H1 (cell line): ENCODE data around the gene ACSM3.

Experiments used
- BRCA1 ChIP-seq: IDR thresholded peaks from 2 replicates; pipeline ENCODE4 v1.6.1; 2012; ENCODE audit warnings: low read depth, low read length, improper control_type of control experiment
- EP300 ChIP-seq, 2 experiments: IDR thresholded peaks; 1 replicate in 1 of 2; 2 replicates in 1 of 2; pipeline ENCODE4 v1.6.1; 2011 to 2012; ENCODE audit warnings: low read depth in 2 of 2, low read length in 2 of 2, mild to moderate bottlenecking in 2 of 2, borderline replicate concordance in 1 of 2, inconsistent platforms in 1 of 2, moderate library complexity in 1 of 2
- MAX ChIP-seq: IDR thresholded peaks from 2 replicates; pipeline ENCODE4 v1.6.1; 2012; ENCODE audit warnings: inconsistent platforms
- POLR2A ChIP-seq, 2 experiments: IDR thresholded peaks; 1 replicate in 1 of 2; 2 replicates in 1 of 2; pipeline ENCODE4 v1.6.1; 2011; ENCODE audit warnings: low read depth in 2 of 2, low read length in 2 of 2, mild to moderate bottlenecking in 2 of 2; ENCODE audit errors: control extremely low read depth in 1 of 2
- POLR2AphosphoS5 ChIP-seq: IDR thresholded peaks from 2 replicates; pipeline ENCODE4 v1.6.1; 2011; ENCODE audit warnings: low read depth, low read length
- RAD21 ChIP-seq, 2 experiments: IDR thresholded peaks in 1 of 2; conservative IDR thresholded peaks in 1 of 2; 2 replicates each; pipeline ENCODE4 v1.6.1; 2011; ENCODE audit warnings: low read depth in 2 of 2, low read length in 2 of 2, improper control_type of control experiment in 1 of 2, inconsistent platforms in 1 of 2, mild to moderate bottlenecking in 1 of 2, moderate library complexity in 1 of 2
- SP1 ChIP-seq: IDR thresholded peaks from 2 replicates; pipeline ENCODE4 v1.6.1; 2011; ENCODE audit warnings: low read depth, low read length
- ZNF274 ChIP-seq: IDR thresholded peaks from 2 replicates; pipeline ENCODE4 v1.7.0; 2012; ENCODE audit warnings: low read length, borderline replicate concordance; ENCODE audit errors: extremely low read depth
- TF ChIP-seq, protein P1 (sequence below), 3 experiments: IDR thresholded peaks; 1 replicate in 2 of 3; 2 replicates in 1 of 3; pipeline versions ENCODE4 v1.5.1 to v1.6.1; 2011; ENCODE audit warnings: low read length in 3 of 3, mild to moderate bottlenecking in 3 of 3, inconsistent platforms in 2 of 3, low read depth in 1 of 3, moderate library complexity in 1 of 3; ENCODE audit not compliant: insufficient read depth in 1 of 3; ENCODE audit errors: control extremely low read depth in 1 of 3

DNA sequence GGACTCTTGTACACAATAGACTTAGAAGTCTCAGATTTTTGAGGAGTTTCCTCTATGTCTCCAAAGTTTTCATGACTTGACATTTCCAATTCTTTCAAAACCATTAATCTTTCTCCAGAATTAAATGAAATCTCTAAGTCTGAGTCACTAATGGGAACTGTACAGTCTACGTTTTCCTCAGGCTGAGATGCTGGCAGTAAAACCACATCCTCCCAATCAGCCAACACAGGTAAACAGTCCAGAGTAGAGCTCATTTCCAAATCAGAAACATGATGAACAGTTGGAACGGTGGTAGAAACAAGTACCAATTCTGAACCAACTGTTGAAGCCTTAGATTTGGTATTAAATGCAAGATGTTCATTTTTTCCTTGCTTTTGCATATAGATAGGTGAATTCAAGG is 34.5 kb downstream of the ACSM3 start:
- TF ChIP-seq POLR2AphosphoS5 = no peak
- TF ChIP-seq BRCA1 = no peak
- TF ChIP-seq, protein P1, sequence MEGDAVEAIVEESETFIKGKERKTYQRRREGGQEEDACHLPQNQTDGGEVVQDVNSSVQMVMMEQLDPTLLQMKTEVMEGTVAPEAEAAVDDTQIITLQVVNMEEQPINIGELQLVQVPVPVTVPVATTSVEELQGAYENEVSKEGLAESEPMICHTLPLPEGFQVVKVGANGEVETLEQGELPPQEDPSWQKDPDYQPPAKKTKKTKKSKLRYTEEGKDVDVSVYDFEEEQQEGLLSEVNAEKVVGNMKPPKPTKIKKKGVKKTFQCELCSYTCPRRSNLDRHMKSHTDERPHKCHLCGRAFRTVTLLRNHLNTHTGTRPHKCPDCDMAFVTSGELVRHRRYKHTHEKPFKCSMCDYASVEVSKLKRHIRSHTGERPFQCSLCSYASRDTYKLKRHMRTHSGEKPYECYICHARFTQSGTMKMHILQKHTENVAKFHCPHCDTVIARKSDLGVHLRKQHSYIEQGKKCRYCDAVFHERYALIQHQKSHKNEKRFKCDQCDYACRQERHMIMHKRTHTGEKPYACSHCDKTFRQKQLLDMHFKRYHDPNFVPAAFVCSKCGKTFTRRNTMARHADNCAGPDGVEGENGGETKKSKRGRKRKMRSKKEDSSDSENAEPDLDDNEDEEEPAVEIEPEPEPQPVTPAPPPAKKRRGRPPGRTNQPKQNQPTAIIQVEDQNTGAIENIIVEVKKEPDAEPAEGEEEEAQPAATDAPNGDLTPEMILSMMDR (IDR thresholded peaks at IDR 0.05; ENCODE audit: control extremely low read depth in 1 of 3, insufficient read depth in 1 of 3, low read depth in 1 of 3, low read length in 3 of 3) = no peak
- TF ChIP-seq ZNF274 = no peak
- no peak for TF ChIP-seq SP1
- no peak for TF ChIP-seq MAX
- TF ChIP-seq RAD21 (IDR thresholded peaks at IDR 0.05 in 1 of 2, conservative IDR thresholded peaks at IDR 0.05 in 1 of 2; ENCODE audit: low read depth in 2 of 2, low read length in 2 of 2) = no peak
- no peak for TF ChIP-seq POLR2A (IDR thresholded peaks at IDR 0.05; ENCODE audit: control extremely low read depth in 1 of 2, low read depth in 2 of 2, low read length in 2 of 2)
- no peak for TF ChIP-seq EP300 (IDR thresholded peaks at IDR 0.05; ENCODE audit: borderline replicate concordance in 1 of 2, low read depth in 2 of 2, low read length in 2 of 2)
